Activated CD4-positive, alpha-beta memory T cell treated with anti-CD3 and anti-CD28 coated beads, Interleukin-2, amount 10 ng/mL, durations not matched to agents 7 days and 5 days (primary cell): ENCODE measurements around the gene SMAD1. TPM values are rescaled to one million over a fixed set of nuclear protein-coding genes. Genes with fewer than 3 reads are reported as not detected.
"Not testable (repeated sequence)": the region's sequence is repeated elsewhere in the genome, so short reads cannot be mapped to it uniquely, and the experiment has no call there.

ENCODE experiments used
- CTCF ChIA-PET: fragments of 350-600 bp; sonication (Branson Sonifier 250); formaldehyde crosslinking; loops from one replicate; lab custom pipeline; 2021; ENCODE audit warnings: antibody characterized with exemption, inconsistent platforms; lab: Charles Lee
- POLR2A ChIA-PET: fragments of 350-600 bp; sonication (Branson Sonifier 250); formaldehyde crosslinking; loops from one replicate; lab custom pipeline; 2021; ENCODE audit warnings: antibody characterized with exemption; lab: Charles Lee
- DNase-seq: peaks from one replicate; pipeline ENCODE4 v3.0.0-alpha.2; 2020
- H3K27ac Mint-ChIP-seq: one replicate; pipeline ENCODE4 v1.8.0; 2021; ENCODE audit warnings: mild to moderate bottlenecking, mixed read lengths
- H3K27me3 Mint-ChIP-seq: one replicate; pipeline ENCODE4 v1.8.0; 2021; ENCODE audit warnings: mixed read lengths
- H3K36me3 Mint-ChIP-seq: one replicate; pipeline ENCODE4 v1.8.0; 2021; ENCODE audit warnings: low read depth, mixed read lengths
- H3K4me1 Mint-ChIP-seq: one replicate; pipeline ENCODE4 v1.8.0; 2021; ENCODE audit warnings: mixed read lengths
- H3K4me3 Mint-ChIP-seq: one replicate; pipeline ENCODE4 v1.8.0; 2021; ENCODE audit warnings: mild to moderate bottlenecking, mixed read lengths
- H3K9me3 Mint-ChIP-seq: one replicate; pipeline ENCODE4 v1.8.0; 2021; ENCODE audit warnings: mixed read lengths
- total RNA-seq, 2 experiments: library from RNA; stranded (reverse); gene quantifications; one replicate each; pipeline ENCODE4 v1.2.3, GENCODE V29; 2021

Gene SMAD1
- total RNA-seq, 2 experiments from 2014 or later = 1.9 to 2.1 TPM

DNA sequence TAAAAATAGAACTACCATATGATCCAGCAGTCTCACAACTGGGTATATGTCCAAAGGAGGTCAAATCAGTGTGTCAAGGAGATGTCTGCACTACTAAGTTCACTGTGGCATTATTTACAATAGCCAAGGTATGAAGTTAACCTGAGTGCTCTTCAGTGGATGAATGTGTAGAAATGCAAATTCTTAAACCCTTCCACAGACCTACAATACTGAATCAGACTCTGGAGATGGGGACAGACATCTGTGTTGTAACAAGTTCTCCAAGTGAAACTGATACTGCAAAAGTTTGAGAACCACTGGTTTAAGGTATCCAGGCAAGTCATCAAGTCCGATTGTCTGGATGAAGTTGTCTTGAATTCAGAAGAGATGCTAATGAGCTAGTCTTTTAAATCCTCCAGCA, 38.5 kb downstream of the SMAD1 start:
- POLR2A ChIA-PET = no interaction called here

DNA sequence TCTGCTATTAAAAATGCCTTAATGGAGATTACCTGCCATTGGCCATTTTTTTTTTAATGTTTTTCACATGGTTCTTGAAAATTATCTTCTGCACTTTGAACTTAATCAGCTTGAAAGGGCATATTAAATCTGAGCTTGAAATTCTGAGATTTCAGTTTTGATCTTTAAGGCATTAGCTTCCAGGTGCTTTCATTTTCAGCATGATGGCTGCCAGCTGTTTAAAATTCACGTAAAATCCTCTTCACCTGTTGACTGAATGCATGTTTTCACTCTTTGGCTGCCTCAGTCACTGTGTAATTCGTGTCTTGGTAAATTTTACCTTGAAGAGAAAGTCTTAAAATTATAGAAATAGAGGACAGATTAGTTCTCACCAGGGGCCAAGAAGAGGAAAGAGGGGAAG, 39.6 kb downstream of the SMAD1 start:
- H3K36me3 Mint-ChIP-seq = no peaks in the 10 kb centered on the region
- H3K9me3 Mint-ChIP-seq = no peaks in the 10 kb centered on the region
- ChIA-PET POLR2A (no interaction called here), CTCF (no interaction called here)
- no peak overlapping the region for H3K4me3 Mint-ChIP-seq
- DNase-seq = no peak
- no peak overlapping the region for H3K27ac Mint-ChIP-seq
- H3K27me3 Mint-ChIP-seq = peaks cover 11% of the 10 kb centered on the region
- H3K4me1 Mint-ChIP-seq = no peaks in the 10 kb centered on the region

More for the DNA sequence above, 38.5 kb downstream of the SMAD1 start:
- no peaks in the 10 kb centered on the region for H3K36me3 Mint-ChIP-seq
- no peak overlapping the region for H3K27ac Mint-ChIP-seq
- peaks cover 9% of the 10 kb centered on the region for H3K27me3 Mint-ChIP-seq
- CTCF ChIA-PET = no interaction called here
- no peak overlapping the region for H3K4me3 Mint-ChIP-seq
- no peaks in the 10 kb centered on the region for H3K4me1 Mint-ChIP-seq
- no peaks in the 10 kb centered on the region for H3K9me3 Mint-ChIP-seq
- no peak for DNase-seq

DNA sequence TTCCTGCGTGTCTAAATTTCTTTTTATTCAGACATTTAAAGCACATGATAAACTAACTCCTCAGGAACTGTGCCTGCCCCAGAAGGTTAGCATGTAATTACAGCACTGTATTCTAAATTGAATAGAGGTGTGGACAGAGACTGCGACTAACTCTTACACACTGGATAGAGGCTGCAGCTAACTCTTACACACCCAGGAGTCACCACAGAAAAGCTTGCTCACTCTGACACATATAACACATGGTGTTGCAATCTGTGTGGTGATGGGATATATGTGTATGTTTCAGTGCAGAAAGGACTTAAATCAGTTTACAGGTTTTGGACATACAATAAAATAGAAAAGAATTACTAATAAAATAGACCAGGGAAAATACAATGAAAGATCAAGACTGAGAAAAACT, 41.5 kb downstream of the SMAD1 start:
- H3K27me3 Mint-ChIP-seq = peaks cover 8% of the 10 kb centered on the region
- CTCF ChIA-PET = no interaction called here
- H3K4me3 Mint-ChIP-seq = no peak overlapping the region
- DNase-seq = no peak
- no peaks in the 10 kb centered on the region for H3K9me3 Mint-ChIP-seq
- H3K36me3 Mint-ChIP-seq = no peaks in the 10 kb centered on the region
- H3K27ac Mint-ChIP-seq = no peak overlapping the region
- no peaks in the 10 kb centered on the region for H3K4me1 Mint-ChIP-seq
- POLR2A ChIA-PET = no interaction called here

DNA sequence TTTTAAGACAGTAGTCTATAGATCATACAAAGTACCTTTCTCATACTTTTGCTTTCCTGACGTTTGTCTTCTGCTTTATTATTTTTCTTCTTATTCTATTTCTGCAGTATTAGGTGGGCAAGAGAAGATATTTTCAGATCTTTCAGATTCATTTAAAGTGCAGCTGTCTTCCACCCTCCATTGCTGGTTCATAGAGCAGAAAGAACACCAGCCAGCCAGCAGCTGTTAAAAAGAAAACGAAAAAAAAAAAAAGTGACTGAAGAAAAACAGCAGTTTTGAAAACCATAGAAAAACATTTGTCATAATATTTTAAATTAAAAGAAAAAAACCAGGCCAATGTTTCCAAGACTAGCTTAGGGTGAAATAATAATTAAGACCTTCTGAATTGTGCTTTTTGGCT, 42.9 kb downstream of the SMAD1 start:
- Mint-ChIP-seq H3K4me1 (no peaks in the 10 kb centered on the region), H3K27me3 (peaks cover 8% of the 10 kb centered on the region), H3K9me3 (no peaks in the 10 kb centered on the region), H3K4me3 (no peak overlapping the region), H3K36me3 (no peaks in the 10 kb centered on the region), H3K27ac (no peak overlapping the region)
- CTCF ChIA-PET = no interaction called here
- POLR2A ChIA-PET = no interaction called here
- DNase-seq = no peak

DNA sequence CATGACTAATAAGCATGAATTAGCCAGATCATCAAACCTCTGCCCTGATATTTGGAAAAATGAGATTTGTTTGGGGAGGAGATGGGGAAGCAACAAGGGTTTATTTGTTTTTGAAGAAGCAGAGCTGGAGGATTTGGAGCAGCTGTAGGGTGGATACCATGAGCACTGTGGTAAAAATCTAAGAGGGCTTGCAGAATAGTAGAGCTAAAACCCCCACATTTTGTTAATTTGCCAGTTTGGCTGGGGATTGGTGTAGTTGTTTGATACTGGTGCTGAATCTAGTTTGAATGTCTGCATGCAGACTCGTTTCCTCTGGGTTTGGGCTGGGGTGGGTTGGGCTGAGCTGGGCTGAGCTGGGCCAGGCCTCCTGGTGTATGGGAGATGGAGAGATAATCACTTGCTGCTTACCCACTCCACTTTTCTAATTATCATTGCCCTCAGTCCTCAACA, 43.7 kb downstream of the SMAD1 start:
- DNase-seq = no peak
- Mint-ChIP-seq H3K4me3 (no peak overlapping the region), H3K4me1 (no peaks in the 10 kb centered on the region), H3K36me3 (no peaks in the 10 kb centered on the region), H3K9me3 (no peaks in the 10 kb centered on the region), H3K27me3 (peaks cover 8% of the 10 kb centered on the region), H3K27ac (no peak overlapping the region)
- POLR2A ChIA-PET = no interaction called here
- CTCF ChIA-PET = no interaction called here

DNA sequence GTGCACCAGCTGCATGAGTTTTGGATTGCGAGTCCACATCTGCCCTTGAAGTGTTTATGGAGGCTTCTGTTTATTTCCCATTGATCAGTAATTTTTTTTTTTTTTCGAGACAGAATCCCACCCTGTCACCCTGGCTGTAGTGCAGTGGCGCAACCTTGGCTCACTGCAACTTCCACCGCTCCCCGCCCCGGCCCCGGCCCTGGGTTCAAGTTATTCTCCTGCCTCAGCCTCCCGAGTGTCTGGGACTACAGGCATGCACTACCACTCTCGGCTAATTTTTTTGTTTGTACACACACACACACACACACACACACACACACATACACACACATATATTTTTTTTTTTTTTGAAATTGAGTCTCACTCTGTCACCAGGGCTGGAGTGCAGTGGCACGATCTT, 46.1 kb downstream of the SMAD1 start:
- Mint-ChIP-seq H3K27me3 (peaks cover 8% of the 10 kb centered on the region), H3K27ac (no peak overlapping the region), H3K9me3 (no peaks in the 10 kb centered on the region), H3K4me3 (no peak overlapping the region), H3K4me1 (no peaks in the 10 kb centered on the region), H3K36me3 (no peaks in the 10 kb centered on the region)
- ChIA-PET CTCF (no interaction called here), POLR2A (no interaction called here)
- no peak for DNase-seq

DNA sequence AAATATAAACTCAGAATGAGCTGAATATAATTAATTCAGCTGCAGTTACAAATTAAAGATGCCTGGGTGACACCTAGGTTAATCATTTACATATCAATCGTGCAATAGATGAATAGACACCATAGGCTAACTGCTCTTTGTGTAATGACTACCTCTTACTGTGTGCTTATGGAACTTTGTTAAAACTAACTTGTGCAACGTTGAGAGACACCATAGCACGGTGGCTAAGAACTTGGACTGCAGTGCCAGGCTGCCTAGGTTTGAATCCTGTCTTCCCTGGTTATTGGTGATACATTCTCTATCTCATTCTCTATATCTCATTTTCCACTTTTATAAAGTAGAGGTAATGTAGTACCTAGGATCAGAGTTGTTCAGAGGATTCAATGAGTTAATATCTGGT, 46.9 kb downstream of the SMAD1 start:
- ChIA-PET CTCF (no interaction called here), POLR2A (no interaction called here)
- H3K4me3 Mint-ChIP-seq = no peak overlapping the region
- H3K36me3 Mint-ChIP-seq = no peaks in the 10 kb centered on the region
- peaks cover 6% of the 10 kb centered on the region for H3K27me3 Mint-ChIP-seq
- H3K4me1 Mint-ChIP-seq = no peaks in the 10 kb centered on the region
- H3K9me3 Mint-ChIP-seq = no peaks in the 10 kb centered on the region
- no peak for DNase-seq
- H3K27ac Mint-ChIP-seq = no peak overlapping the region

DNA sequence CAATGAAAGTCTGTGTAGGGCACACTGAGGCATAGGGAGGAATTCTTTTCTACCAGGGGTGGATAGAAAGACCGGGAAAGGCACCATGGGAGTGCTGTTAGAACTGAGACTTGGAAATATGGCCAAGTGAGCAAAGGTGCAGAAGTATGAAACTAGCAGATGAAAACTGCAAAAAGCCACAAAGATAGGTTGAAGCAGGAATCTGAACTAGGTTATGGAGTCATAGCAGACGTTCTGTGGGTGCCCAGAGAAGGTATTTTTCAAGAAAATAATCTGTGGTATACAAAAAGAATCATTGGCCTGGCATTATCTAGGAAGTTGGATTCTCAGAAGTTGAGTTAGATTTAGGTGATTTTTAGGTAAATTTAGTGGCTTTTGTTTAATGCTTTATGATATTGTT, 48.5 kb downstream of the SMAD1 start:
- peaks cover 2% of the 10 kb centered on the region for H3K27me3 Mint-ChIP-seq
- no peak overlapping the region for H3K27ac Mint-ChIP-seq
- POLR2A ChIA-PET = no interaction called here
- H3K4me1 Mint-ChIP-seq = no peaks in the 10 kb centered on the region
- no peak for DNase-seq
- no peak overlapping the region for H3K4me3 Mint-ChIP-seq
- CTCF ChIA-PET = no interaction called here
- H3K36me3 Mint-ChIP-seq = no peaks in the 10 kb centered on the region
- H3K9me3 Mint-ChIP-seq = no peaks in the 10 kb centered on the region

DNA sequence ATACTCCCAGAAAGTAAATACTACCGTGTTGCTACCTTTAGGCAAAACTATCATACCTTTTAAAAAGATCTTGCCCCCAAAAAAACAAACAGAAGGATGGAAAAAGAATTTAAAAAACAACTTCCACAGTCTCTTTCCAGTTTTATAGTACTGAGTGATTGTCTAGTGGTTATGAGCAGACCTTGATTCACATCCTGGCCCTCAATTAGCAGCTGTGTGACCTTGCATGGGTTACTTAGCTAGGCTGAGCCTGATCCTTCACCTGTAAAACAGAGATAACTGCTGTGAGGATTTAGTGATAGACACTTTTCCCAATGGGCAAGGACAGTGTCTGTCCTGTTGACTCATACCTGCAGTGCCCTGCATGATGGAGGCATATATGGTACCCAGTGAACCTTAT, 49.0 kb downstream of the SMAD1 start:
- DNase-seq = no peak
- no peaks in the 10 kb centered on the region for H3K4me1 Mint-ChIP-seq
- ChIA-PET POLR2A (no interaction called here), CTCF (no interaction called here)
- H3K36me3 Mint-ChIP-seq = no peaks in the 10 kb centered on the region
- no peak overlapping the region for H3K27ac Mint-ChIP-seq
- no peaks in the 10 kb centered on the region for H3K9me3 Mint-ChIP-seq
- peaks cover 2% of the 10 kb centered on the region for H3K27me3 Mint-ChIP-seq
- H3K4me3 Mint-ChIP-seq = no peak overlapping the region

DNA sequence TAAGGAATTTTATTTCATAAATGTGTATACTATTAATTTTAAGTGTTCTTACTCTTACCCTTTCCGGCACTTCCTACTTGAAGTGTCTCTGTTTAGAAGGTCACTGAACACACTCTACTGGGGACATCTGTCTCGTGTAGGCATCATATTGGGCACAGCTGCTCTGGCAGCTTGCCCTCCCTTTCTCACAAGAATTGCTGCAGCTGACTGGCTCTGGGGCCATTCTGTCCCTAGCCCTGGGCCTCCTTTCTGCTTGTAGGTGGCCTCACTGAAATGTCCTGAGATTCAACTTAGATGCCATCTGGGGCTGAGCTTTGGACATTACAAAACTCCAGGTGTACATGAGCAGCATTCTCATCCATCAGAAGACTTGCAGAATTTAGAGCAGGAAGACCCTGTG, 49.6 kb downstream of the SMAD1 start:
- H3K27me3 Mint-ChIP-seq = peaks cover 4% of the 10 kb centered on the region
- no peaks in the 10 kb centered on the region for H3K4me1 Mint-ChIP-seq
- no peaks in the 10 kb centered on the region for H3K36me3 Mint-ChIP-seq
- POLR2A ChIA-PET = no interaction called here
- H3K4me3 Mint-ChIP-seq = no peak overlapping the region
- CTCF ChIA-PET = no interaction called here
- DNase-seq = no peak
- no peak overlapping the region for H3K27ac Mint-ChIP-seq
- no peaks in the 10 kb centered on the region for H3K9me3 Mint-ChIP-seq

DNA sequence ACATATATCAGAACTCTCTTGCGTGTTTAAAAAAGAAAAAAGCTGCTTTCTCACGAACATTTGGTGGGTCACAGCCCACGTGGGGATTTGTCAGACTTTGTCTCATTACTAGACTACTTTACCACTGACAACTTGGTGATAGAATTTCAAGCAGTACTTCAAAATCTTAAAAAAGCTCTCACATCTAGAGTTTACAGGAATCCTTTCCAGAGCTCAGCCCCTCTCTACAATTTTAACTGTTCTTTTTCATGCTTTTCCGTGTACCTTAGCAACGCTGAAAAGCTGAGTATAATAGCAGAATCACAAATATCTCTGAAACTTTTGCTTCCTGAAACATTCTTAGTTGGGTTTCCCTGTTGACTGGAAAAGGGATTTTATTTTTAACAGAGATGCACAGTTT, 50.2 kb downstream of the SMAD1 start:
- no peaks in the 10 kb centered on the region for H3K9me3 Mint-ChIP-seq
- no peak overlapping the region for H3K27ac Mint-ChIP-seq
- H3K36me3 Mint-ChIP-seq = no peaks in the 10 kb centered on the region
- ChIA-PET CTCF (no interaction called here), POLR2A (no interaction called here)
- no peak for DNase-seq
- no peak overlapping the region for H3K4me3 Mint-ChIP-seq
- H3K27me3 Mint-ChIP-seq = peaks cover 4% of the 10 kb centered on the region
- no peaks in the 10 kb centered on the region for H3K4me1 Mint-ChIP-seq

DNA sequence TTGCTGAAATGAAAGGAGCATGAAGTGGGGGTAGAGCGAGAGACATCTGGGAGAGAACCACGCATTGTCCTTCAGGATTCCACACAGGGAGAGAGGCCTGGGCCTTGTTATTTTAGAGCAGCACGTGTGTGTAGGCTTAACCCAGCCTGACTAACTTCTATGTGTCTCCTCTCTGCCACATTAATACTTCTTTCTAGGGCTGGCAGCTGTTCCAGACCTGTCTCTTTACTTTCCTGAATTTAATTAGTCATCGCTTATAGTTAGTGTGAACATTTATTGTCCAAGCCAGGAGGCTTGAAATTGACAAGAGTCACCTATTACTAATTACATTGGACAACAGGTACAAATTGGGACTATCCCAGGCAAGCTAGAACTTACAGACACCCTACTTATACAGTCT, 51.3 kb downstream of the SMAD1 start:
- peaks cover 6% of the 10 kb centered on the region for H3K27me3 Mint-ChIP-seq
- H3K36me3 Mint-ChIP-seq = no peaks in the 10 kb centered on the region
- ChIA-PET POLR2A (no interaction called here), CTCF (no interaction called here)
- no peaks in the 10 kb centered on the region for H3K4me1 Mint-ChIP-seq
- DNase-seq = no peak
- no peak overlapping the region for H3K27ac Mint-ChIP-seq
- no peaks in the 10 kb centered on the region for H3K9me3 Mint-ChIP-seq
- H3K4me3 Mint-ChIP-seq = no peak overlapping the region

DNA sequence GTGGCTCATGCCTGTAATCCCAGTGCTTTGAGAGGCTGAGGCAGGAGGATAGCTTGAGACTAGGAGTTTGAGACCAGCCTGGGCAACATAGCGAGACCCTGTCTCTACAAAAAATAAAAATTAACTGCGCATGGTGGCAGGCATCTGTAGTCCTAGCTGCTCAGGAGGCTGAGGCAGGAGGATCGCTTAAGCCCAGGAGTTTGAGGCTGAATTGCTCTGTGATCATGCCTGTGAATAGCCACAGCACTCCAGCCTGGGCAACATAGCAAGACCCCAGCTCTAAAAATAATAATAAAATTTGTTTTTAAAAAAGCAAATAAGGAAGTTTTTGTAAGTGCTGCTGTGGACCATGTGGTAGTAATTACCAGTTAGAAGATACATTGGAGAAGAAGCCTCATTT, 51.8 kb downstream of the SMAD1 start:
- H3K27me3 Mint-ChIP-seq, H3K4me3 Mint-ChIP-seq, H3K9me3 Mint-ChIP-seq, H3K27ac Mint-ChIP-seq, CTCF ChIA-PET, H3K36me3 Mint-ChIP-seq, POLR2A ChIA-PET, H3K4me1 Mint-ChIP-seq, DNase-seq: not testable (repeated sequence)

DNA sequence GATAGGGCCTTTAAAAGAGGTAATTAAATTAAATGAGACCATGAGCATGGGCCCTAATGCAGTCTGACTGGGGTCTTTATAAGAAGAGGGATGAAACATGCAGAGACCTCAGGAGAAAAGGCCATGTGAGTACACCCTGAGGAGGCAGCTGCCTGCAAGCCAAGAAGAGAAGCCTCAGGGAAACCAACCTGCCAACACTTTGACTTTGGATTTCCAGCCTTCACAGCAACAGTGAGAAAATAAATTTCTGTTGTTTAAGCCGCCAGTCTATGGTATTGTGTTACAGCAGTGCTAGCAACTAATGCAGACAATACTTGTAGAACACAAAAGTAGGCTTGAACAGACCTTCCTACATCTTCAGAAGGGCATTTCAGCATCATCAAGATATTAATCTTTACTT, 52.3 kb downstream of the SMAD1 start:
- POLR2A ChIA-PET = no interaction called here
- Mint-ChIP-seq H3K27me3 (peaks cover 6% of the 10 kb centered on the region), H3K4me3 (no peak overlapping the region), H3K36me3 (no peaks in the 10 kb centered on the region), H3K9me3 (no peaks in the 10 kb centered on the region), H3K27ac (no peak overlapping the region), H3K4me1 (no peaks in the 10 kb centered on the region)
- CTCF ChIA-PET = no interaction called here
- DNase-seq = no peak

DNA sequence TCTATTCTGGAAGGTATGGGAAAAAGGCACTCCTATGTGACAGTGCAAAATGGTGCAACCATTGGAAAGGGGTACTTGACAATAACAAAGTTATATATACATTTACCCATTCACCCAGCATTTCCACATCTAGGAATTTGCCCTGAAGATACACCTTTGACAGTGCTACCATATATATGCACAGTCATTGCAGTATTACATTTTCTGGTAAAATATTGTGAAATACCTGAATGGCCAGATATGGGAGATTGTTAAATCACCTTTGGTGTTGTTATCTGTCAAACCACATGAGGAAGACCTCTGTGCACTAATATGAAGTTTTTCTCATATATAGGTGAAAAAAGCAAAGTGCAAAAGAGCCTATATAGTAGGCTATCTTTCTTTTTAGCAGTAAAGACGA, 53.5 kb downstream of the SMAD1 start:
- CTCF ChIA-PET = no interaction called here
- no peaks in the 10 kb centered on the region for H3K36me3 Mint-ChIP-seq
- POLR2A ChIA-PET = no interaction called here

More for the DNA sequence above, 53.5 kb downstream of the SMAD1 start:
- H3K27me3 Mint-ChIP-seq = peaks cover 11% of the 10 kb centered on the region
- H3K9me3 Mint-ChIP-seq = no peaks in the 10 kb centered on the region
- H3K4me1 Mint-ChIP-seq = no peaks in the 10 kb centered on the region
- H3K27ac Mint-ChIP-seq = no peak overlapping the region
- H3K4me3 Mint-ChIP-seq = no peak overlapping the region
- DNase-seq = no peak
